ENCODE measurements around the gene PLSCR5.

PLSCR5 gene

GRCh38 chr3:146626403-146627122, 21.4 kb upstream of the PLSCR5 start:
- H3K4me1 ChIP-seq (ENCODE audit: control insufficient read depth in 1 of 2, insufficient read depth in 2 of 2, low read length in 2 of 2), result no peaks in the 10 kb centered on the region
- H3K36me3 ChIP-seq (ENCODE audit: control insufficient read depth in 1 of 2, insufficient read depth in 2 of 2, low read length in 2 of 2), result no peaks in the 10 kb centered on the region
- no peaks in the 10 kb centered on the region for H3K27me3 ChIP-seq (ENCODE audit: low read depth, low read length)
- no peak overlapping the region for H3K27ac ChIP-seq (ENCODE audit: low read length)
- no peaks in the 10 kb centered on the region for H3K9me3 ChIP-seq (ENCODE audit: control insufficient read depth in 1 of 2, low read length in 2 of 2)
- H3K4me3 ChIP-seq (ENCODE audit: low read depth in 1 of 2, low read length in 2 of 2), result no peak overlapping the region

GRCh38 chr3:146625186-146625775, 20.1 kb upstream of the PLSCR5 start:
- H3K9me3 ChIP-seq (ENCODE audit: control insufficient read depth in 1 of 2, low read length in 2 of 2), result no peaks in the 10 kb centered on the region
- no peaks in the 10 kb centered on the region for H3K27me3 ChIP-seq (ENCODE audit: low read depth, low read length)
- no peaks in the 10 kb centered on the region for H3K4me1 ChIP-seq (ENCODE audit: control insufficient read depth in 1 of 2, insufficient read depth in 2 of 2, low read length in 2 of 2)
- no peaks in the 10 kb centered on the region for H3K36me3 ChIP-seq (ENCODE audit: control insufficient read depth in 1 of 2, insufficient read depth in 2 of 2, low read length in 2 of 2)
- no peak overlapping the region for H3K27ac ChIP-seq (ENCODE audit: low read length)
- H3K4me3 ChIP-seq (ENCODE audit: low read depth in 1 of 2, low read length in 2 of 2), result peak overlapping the region; percentile 49 to 56

- Histone ChIP-seq H3K9me3 (ENCODE audit: control insufficient read depth in 1 of 2, low read length in 2 of 2) (no peaks in the 10 kb centered on the region), H3K27ac (ENCODE audit: low read length) (no peak overlapping the region), H3K36me3 (ENCODE audit: control insufficient read depth in 1 of 2, insufficient read depth in 2 of 2, low read length in 2 of 2) (no peaks in the 10 kb centered on the region), H3K4me3 (ENCODE audit: low read depth in 1 of 2, low read length in 2 of 2) (no peak overlapping the region), H3K27me3 (ENCODE audit: low read depth, low read length) (no peaks in the 10 kb centered on the region), H3K4me1 (ENCODE audit: control insufficient read depth in 1 of 2, insufficient read depth in 2 of 2, low read length in 2 of 2) (no peaks in the 10 kb centered on the region)
These were observed 16.6 kb upstream of the PLSCR5 start for GRCh38 chr3:146621723-146622122.

DNA sequence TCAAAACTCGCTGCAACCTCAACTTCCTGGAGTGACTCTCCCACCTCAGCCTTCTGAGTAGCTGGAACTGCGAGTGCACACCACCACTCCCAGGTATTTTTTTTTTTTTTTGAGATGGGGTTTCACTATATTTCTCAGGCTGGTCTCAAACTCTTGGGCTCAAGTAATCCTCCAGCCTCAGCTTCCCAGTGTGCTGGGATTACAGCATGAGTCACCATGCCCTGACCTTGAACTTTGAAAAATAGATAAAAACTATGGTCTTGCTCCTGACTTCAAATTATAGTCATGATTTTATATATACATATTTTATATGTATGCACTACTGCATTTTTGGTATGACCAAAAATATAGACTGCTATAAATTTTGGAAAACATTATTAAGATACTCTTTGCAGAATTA, 6.9 kb upstream of the PLSCR5 start:
- no peaks in the 10 kb centered on the region for H3K9me3 ChIP-seq (ENCODE audit: control insufficient read depth in 1 of 2, low read length in 2 of 2)
- no peaks in the 10 kb centered on the region for H3K27me3 ChIP-seq (ENCODE audit: low read depth, low read length)
- H3K4me3 ChIP-seq (ENCODE audit: low read depth in 1 of 2, low read length in 2 of 2), result no peak overlapping the region
- H3K27ac ChIP-seq (ENCODE audit: low read length), result no peak overlapping the region
- H3K36me3 ChIP-seq (ENCODE audit: control insufficient read depth in 1 of 2, insufficient read depth in 2 of 2, low read length in 2 of 2), result no peaks in the 10 kb centered on the region
- no peaks in the 10 kb centered on the region for H3K4me1 ChIP-seq (ENCODE audit: control insufficient read depth in 1 of 2, insufficient read depth in 2 of 2, low read length in 2 of 2)

- H3K27me3 ChIP-seq (ENCODE audit: low read depth, low read length), result no peaks in the 10 kb centered on the region
- no peaks in the 10 kb centered on the region for H3K9me3 ChIP-seq (ENCODE audit: control insufficient read depth in 1 of 2, low read length in 2 of 2)
- H3K36me3 ChIP-seq (ENCODE audit: control insufficient read depth in 1 of 2, insufficient read depth in 2 of 2, low read length in 2 of 2), result no peaks in the 10 kb centered on the region
- H3K27ac ChIP-seq (ENCODE audit: low read length), result no peak overlapping the region
- no peaks in the 10 kb centered on the region for H3K4me1 ChIP-seq (ENCODE audit: control insufficient read depth in 1 of 2, insufficient read depth in 2 of 2, low read length in 2 of 2)
- no peak overlapping the region for H3K4me3 ChIP-seq (ENCODE audit: low read depth in 1 of 2, low read length in 2 of 2)
These were observed 6.0 kb upstream of the PLSCR5 start for GRCh38 chr3:146611096-146611495.

GRCh38 chr3:146598535-146598934, 6.6 kb downstream of the PLSCR5 start:
- Histone ChIP-seq H3K9me3 (ENCODE audit: control insufficient read depth in 1 of 2, low read length in 2 of 2) (no peaks in the 10 kb centered on the region), H3K4me1 (ENCODE audit: control insufficient read depth in 1 of 2, insufficient read depth in 2 of 2, low read length in 2 of 2) (no peaks in the 10 kb centered on the region), H3K27ac (ENCODE audit: low read length) (no peak overlapping the region), H3K36me3 (ENCODE audit: control insufficient read depth in 1 of 2, insufficient read depth in 2 of 2, low read length in 2 of 2) (no peaks in the 10 kb centered on the region), H3K27me3 (ENCODE audit: low read depth, low read length) (no peaks in the 10 kb centered on the region), H3K4me3 (ENCODE audit: low read depth in 1 of 2, low read length in 2 of 2) (no peak overlapping the region)

- H3K4me3 ChIP-seq (ENCODE audit: low read depth in 1 of 2, low read length in 2 of 2), result no peak overlapping the region
- H3K36me3 ChIP-seq (ENCODE audit: control insufficient read depth in 1 of 2, insufficient read depth in 2 of 2, low read length in 2 of 2), result no peaks in the 10 kb centered on the region
- H3K27ac ChIP-seq (ENCODE audit: low read length), result no peak overlapping the region
- no peaks in the 10 kb centered on the region for H3K9me3 ChIP-seq (ENCODE audit: control insufficient read depth in 1 of 2, low read length in 2 of 2)
- H3K4me1 ChIP-seq (ENCODE audit: control insufficient read depth in 1 of 2, insufficient read depth in 2 of 2, low read length in 2 of 2), result no peaks in the 10 kb centered on the region
- no peaks in the 10 kb centered on the region for H3K27me3 ChIP-seq (ENCODE audit: low read depth, low read length)
These were observed 10.2 kb downstream of the PLSCR5 start for GRCh38 chr3:146594843-146595482.

GRCh38 chr3:146593776-146594175, 11.4 kb downstream of the PLSCR5 start:
- H3K4me1 ChIP-seq (ENCODE audit: control insufficient read depth in 1 of 2, insufficient read depth in 2 of 2, low read length in 2 of 2), result no peaks in the 10 kb centered on the region
- H3K27ac ChIP-seq (ENCODE audit: low read length), result no peak overlapping the region
- no peaks in the 10 kb centered on the region for H3K36me3 ChIP-seq (ENCODE audit: control insufficient read depth in 1 of 2, insufficient read depth in 2 of 2, low read length in 2 of 2)
- no peaks in the 10 kb centered on the region for H3K27me3 ChIP-seq (ENCODE audit: low read depth, low read length)
- H3K9me3 ChIP-seq (ENCODE audit: control insufficient read depth in 1 of 2, low read length in 2 of 2), result no peaks in the 10 kb centered on the region
- no peak overlapping the region for H3K4me3 ChIP-seq (ENCODE audit: low read depth in 1 of 2, low read length in 2 of 2)

GRCh38 chr3:146590521-146590920, 14.6 kb downstream of the PLSCR5 start:
- no peaks in the 10 kb centered on the region for H3K27me3 ChIP-seq (ENCODE audit: low read depth, low read length)
- no peak overlapping the region for H3K4me3 ChIP-seq (ENCODE audit: low read depth in 1 of 2, low read length in 2 of 2)
- H3K36me3 ChIP-seq (ENCODE audit: control insufficient read depth in 1 of 2, insufficient read depth in 2 of 2, low read length in 2 of 2), result no peaks in the 10 kb centered on the region
- no peaks in the 10 kb centered on the region for H3K9me3 ChIP-seq (ENCODE audit: control insufficient read depth in 1 of 2, low read length in 2 of 2)
- no peaks in the 10 kb centered on the region for H3K4me1 ChIP-seq (ENCODE audit: control insufficient read depth in 1 of 2, insufficient read depth in 2 of 2, low read length in 2 of 2)
- no peak overlapping the region for H3K27ac ChIP-seq (ENCODE audit: low read length)

GRCh38 chr3:146589899-146590508, 15.1 kb downstream of the PLSCR5 start:
- no peak overlapping the region for H3K4me3 ChIP-seq (ENCODE audit: low read depth in 1 of 2, low read length in 2 of 2)
- H3K36me3 ChIP-seq (ENCODE audit: control insufficient read depth in 1 of 2, insufficient read depth in 2 of 2, low read length in 2 of 2), result no peaks in the 10 kb centered on the region
- no peaks in the 10 kb centered on the region for H3K27me3 ChIP-seq (ENCODE audit: low read depth, low read length)
- H3K27ac ChIP-seq (ENCODE audit: low read length), result no peak overlapping the region
- no peaks in the 10 kb centered on the region for H3K4me1 ChIP-seq (ENCODE audit: control insufficient read depth in 1 of 2, insufficient read depth in 2 of 2, low read length in 2 of 2)
- no peaks in the 10 kb centered on the region for H3K9me3 ChIP-seq (ENCODE audit: control insufficient read depth in 1 of 2, low read length in 2 of 2)

- H3K9me3 ChIP-seq (ENCODE audit: control insufficient read depth in 1 of 2, low read length in 2 of 2), result no peaks in the 10 kb centered on the region
- H3K27ac ChIP-seq (ENCODE audit: low read length), result no peak overlapping the region
- H3K4me1 ChIP-seq (ENCODE audit: control insufficient read depth in 1 of 2, insufficient read depth in 2 of 2, low read length in 2 of 2), result no peaks in the 10 kb centered on the region
- no peak overlapping the region for H3K4me3 ChIP-seq (ENCODE audit: low read depth in 1 of 2, low read length in 2 of 2)
- H3K27me3 ChIP-seq (ENCODE audit: low read depth, low read length), result no peaks in the 10 kb centered on the region
- no peaks in the 10 kb centered on the region for H3K36me3 ChIP-seq (ENCODE audit: control insufficient read depth in 1 of 2, insufficient read depth in 2 of 2, low read length in 2 of 2)
These were observed 20.0 kb downstream of the PLSCR5 start for GRCh38 chr3:146585156-146585555.

Data from muscle layer of duodenum (tissue), 2 donors.